SK-N-SH treated with all-trans-retinoic acid at 6 μM for 48 hours (cell line): ENCODE results near the gene RNF169.

Source experiments
- BACH2 ChIP-seq: fragments of 250-450 bp; sonication (Bioruptor Pico); IDR thresholded peaks from 2 replicates; pipeline ENCODE4 v1.9.0; 2021; ENCODE audit warnings: mild to moderate bottlenecking, borderline replicate concordance
- CSDC2 ChIP-seq: fragments of 250-450 bp; sonication (Bioruptor Pico); IDR thresholded peaks from 2 replicates; pipeline ENCODE4 v1.5.0; 2020; ENCODE audit warnings: mild to moderate bottlenecking, moderate library complexity
- ESRRG ChIP-seq: fragments of 250-450 bp; sonication (Bioruptor Pico); IDR thresholded peaks from 2 replicates; pipeline ENCODE4 v1.6.1; 2021; ENCODE audit warnings: mild to moderate bottlenecking
- OSR1 ChIP-seq: fragments of 250-450 bp; sonication (Bioruptor Pico); IDR thresholded peaks from 2 replicates; pipeline ENCODE4 v1.8.0; 2022; ENCODE audit warnings: moderate library complexity, mild to moderate bottlenecking, inconsistent platforms
- ZC3H10 ChIP-seq: fragments of 250-450 bp; sonication (Bioruptor Pico); IDR thresholded peaks from 2 replicates; pipeline ENCODE4 v1.5.1; 2021; ENCODE audit warnings: mild to moderate bottlenecking, moderate library complexity
- ZFP3 ChIP-seq: fragments of 250-450 bp; sonication (Bioruptor Pico); IDR thresholded peaks from 2 replicates; pipeline ENCODE4 v1.5.0; 2020; ENCODE audit warnings: mild to moderate bottlenecking, moderate library complexity
- ZFP30 ChIP-seq: fragments of 450-650 bp; formaldehyde crosslinking; IDR thresholded peaks from 2 replicates; pipeline ENCODE4 v1.5.0; 2022; ENCODE audit warnings: mild to moderate bottlenecking, moderate library complexity
- ZNF8 ChIP-seq: fragments of 450-650 bp; formaldehyde crosslinking; IDR thresholded peaks from 2 replicates; pipeline ENCODE4 v1.5.0; 2020; ENCODE audit warnings: mild to moderate bottlenecking, moderate library complexity
- TF ChIP-seq, protein P1 (sequence below): fragments of 250-450 bp; sonication (Bioruptor Pico); IDR thresholded peaks from 2 replicates; pipeline ENCODE4 v1.8.0; 2020; ENCODE audit warnings: mild to moderate bottlenecking, moderate library complexity, borderline replicate concordance

DNA sequence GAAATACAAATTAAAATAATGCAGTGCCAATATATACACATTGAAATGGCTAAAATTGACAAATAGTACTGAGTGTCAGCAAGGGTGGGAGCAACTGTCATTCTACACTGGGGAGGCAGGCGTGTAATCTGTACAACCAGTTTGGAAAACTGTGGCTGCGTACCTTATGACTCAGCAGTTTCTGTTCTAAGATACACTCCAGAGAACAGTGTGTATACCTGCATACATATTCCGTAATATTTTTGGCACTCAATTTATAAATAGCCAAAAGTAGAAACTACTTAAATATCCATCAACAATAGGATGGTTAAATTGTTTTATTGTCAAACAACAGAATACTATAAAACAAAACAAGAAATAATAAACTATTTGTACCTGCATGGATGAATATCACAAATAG, 57.6 kb downstream of the RNF169 start:
- no peak for TF ChIP-seq BACH2 (CRISPR knock-in tag)
- TF ChIP-seq ESRRG (CRISPR knock-in tag) = no peak
- TF ChIP-seq ZFP3 (CRISPR knock-in tag) = no peak
- TF ChIP-seq, protein P1, sequence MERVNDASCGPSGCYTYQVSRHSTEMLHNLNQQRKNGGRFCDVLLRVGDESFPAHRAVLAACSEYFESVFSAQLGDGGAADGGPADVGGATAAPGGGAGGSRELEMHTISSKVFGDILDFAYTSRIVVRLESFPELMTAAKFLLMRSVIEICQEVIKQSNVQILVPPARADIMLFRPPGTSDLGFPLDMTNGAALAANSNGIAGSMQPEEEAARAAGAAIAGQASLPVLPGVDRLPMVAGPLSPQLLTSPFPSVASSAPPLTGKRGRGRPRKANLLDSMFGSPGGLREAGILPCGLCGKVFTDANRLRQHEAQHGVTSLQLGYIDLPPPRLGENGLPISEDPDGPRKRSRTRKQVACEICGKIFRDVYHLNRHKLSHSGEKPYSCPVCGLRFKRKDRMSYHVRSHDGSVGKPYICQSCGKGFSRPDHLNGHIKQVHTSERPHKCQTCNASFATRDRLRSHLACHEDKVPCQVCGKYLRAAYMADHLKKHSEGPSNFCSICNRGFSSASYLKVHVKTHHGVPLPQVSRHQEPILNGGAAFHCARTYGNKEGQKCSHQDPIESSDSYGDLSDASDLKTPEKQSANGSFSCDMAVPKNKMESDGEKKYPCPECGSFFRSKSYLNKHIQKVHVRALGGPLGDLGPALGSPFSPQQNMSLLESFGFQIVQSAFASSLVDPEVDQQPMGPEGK = no peak
- no peak for TF ChIP-seq ZNF8
- no peak for TF ChIP-seq OSR1 (CRISPR knock-in tag)
- no peak for TF ChIP-seq CSDC2 (CRISPR knock-in tag)
- no peak for TF ChIP-seq ZFP30 (CRISPR knock-in tag)
- TF ChIP-seq ZC3H10 (CRISPR knock-in tag) = no peak
